HEK293 (cell line): Measurements from ENCODE around the gene ZNF608.

ENCODE experiments used
- BCL11B ChIP-seq: fragments of 450-650 bp; formaldehyde crosslinking; IDR thresholded peaks from 2 replicates; pipeline ENCODE4 v1.5.1; 2016; ENCODE audit warnings: low read depth, missing biosample characterization, missing genetic modification characterization
- FEZF1 ChIP-seq: fragments of 450-650 bp; formaldehyde crosslinking; IDR thresholded peaks from 2 replicates; pipeline ENCODE4 v1.5.1; 2016; ENCODE audit warnings: missing biosample characterization, missing genetic modification characterization
- PRDM10 ChIP-seq: fragments of 450-650 bp; formaldehyde crosslinking; IDR thresholded peaks from 2 replicates; pipeline ENCODE4 v1.5.1; 2016; ENCODE audit warnings: missing biosample characterization, missing genetic modification characterization
- PRDM4 ChIP-seq: fragments of 450-650 bp; formaldehyde crosslinking; IDR thresholded peaks from 2 replicates; pipeline ENCODE4 v1.5.1; 2017; ENCODE audit warnings: missing biosample characterization, missing genetic modification characterization
- REPIN1 ChIP-seq: fragments of 450-650 bp; formaldehyde crosslinking; IDR thresholded peaks from 2 replicates; pipeline ENCODE4 v1.5.1; 2017; ENCODE audit warnings: missing biosample characterization, missing genetic modification characterization, low read depth
- SP7 ChIP-seq: fragments of 450-650 bp; formaldehyde crosslinking; IDR thresholded peaks from 2 replicates; pipeline ENCODE4 v1.5.1; 2016; ENCODE audit warnings: missing biosample characterization, missing genetic modification characterization
- TRIM28 ChIP-seq: IDR thresholded peaks from 2 replicates; pipeline ENCODE4 v1.6.1; 2011; ENCODE audit warnings: low read length, control low read depth, borderline replicate concordance
- ZBTB1 ChIP-seq: fragments of 450-650 bp; formaldehyde crosslinking; IDR thresholded peaks from 2 replicates; pipeline ENCODE4 v1.5.1; 2016; ENCODE audit warnings: missing biosample characterization, missing genetic modification characterization
- ZBTB17 ChIP-seq: fragments of 450-650 bp; formaldehyde crosslinking; IDR thresholded peaks from 2 replicates; pipeline ENCODE4 v1.5.1; 2016; ENCODE audit warnings: missing biosample characterization, missing genetic modification characterization
- ZBTB21 ChIP-seq: fragments of 450-650 bp; formaldehyde crosslinking; IDR thresholded peaks from 2 replicates; pipeline ENCODE4 v1.5.1; 2017; ENCODE audit warnings: missing biosample characterization, missing genetic modification characterization
- ZFP3 ChIP-seq: fragments of 450-650 bp; formaldehyde crosslinking; IDR thresholded peaks from 2 replicates; pipeline ENCODE4 v1.5.1; 2016; ENCODE audit warnings: low read depth, missing biosample characterization, missing genetic modification characterization
- ZNF10 ChIP-seq: fragments of 450-650 bp; formaldehyde crosslinking; IDR thresholded peaks from 2 replicates; pipeline ENCODE4 v1.5.1; 2017; ENCODE audit warnings: missing biosample characterization, missing genetic modification characterization
- ZNF112 ChIP-seq: fragments of 450-650 bp; formaldehyde crosslinking; IDR thresholded peaks from 2 replicates; pipeline ENCODE4 v1.5.0; 2017; ENCODE audit warnings: missing biosample characterization, missing genetic modification characterization
- ZNF138 ChIP-seq: fragments of 450-650 bp; formaldehyde crosslinking; IDR thresholded peaks from 2 replicates; pipeline ENCODE4 v1.5.1; 2016; ENCODE audit warnings: missing biosample characterization, missing genetic modification characterization, borderline replicate concordance
- ZNF16 ChIP-seq: fragments of 450-650 bp; formaldehyde crosslinking; IDR thresholded peaks from 2 replicates; pipeline ENCODE4 v1.5.1; 2016; ENCODE audit warnings: low read depth, missing biosample characterization, missing genetic modification characterization
- ZNF24 ChIP-seq: fragments of 450-650 bp; formaldehyde crosslinking; IDR thresholded peaks from 2 replicates; pipeline ENCODE4 v1.5.1; 2016; ENCODE audit warnings: missing biosample characterization, missing genetic modification characterization
- ZNF26 ChIP-seq: fragments of 450-650 bp; formaldehyde crosslinking; IDR thresholded peaks from 2 replicates; pipeline ENCODE4 v1.5.1; 2016; ENCODE audit warnings: missing biosample characterization, missing genetic modification characterization
- ZNF324 ChIP-seq: fragments of 450-650 bp; formaldehyde crosslinking; IDR thresholded peaks from 2 replicates; pipeline ENCODE4 v1.5.1; 2016; ENCODE audit warnings: missing biosample characterization, missing genetic modification characterization
- ZNF335 ChIP-seq: fragments of 450-650 bp; formaldehyde crosslinking; conservative IDR thresholded peaks from 2 replicates; pipeline ENCODE4 v1.5.1; 2016; ENCODE audit warnings: missing biosample characterization, missing genetic modification characterization
- ZNF362 ChIP-seq: fragments of 450-650 bp; formaldehyde crosslinking; IDR thresholded peaks from 2 replicates; pipeline ENCODE4 v1.5.1; 2016; ENCODE audit warnings: missing biosample characterization, missing genetic modification characterization
- ZNF394 ChIP-seq: fragments of 450-650 bp; formaldehyde crosslinking; IDR thresholded peaks from 2 replicates; pipeline ENCODE4 v1.5.1; 2016; ENCODE audit warnings: missing biosample characterization, missing genetic modification characterization, mild to moderate bottlenecking, moderate library complexity, borderline replicate concordance
- ZNF404 ChIP-seq: fragments of 450-650 bp; formaldehyde crosslinking; IDR thresholded peaks from 2 replicates; pipeline ENCODE4 v1.5.1; 2017; ENCODE audit warnings: missing biosample characterization, missing genetic modification characterization
- ZNF529 ChIP-seq: fragments of 450-650 bp; formaldehyde crosslinking; IDR thresholded peaks from 2 replicates; pipeline ENCODE4 v1.5.1; 2017; ENCODE audit warnings: missing genetic modification characterization, missing biosample characterization; ENCODE audit not compliant: insufficient replicate concordance
- ZNF558 ChIP-seq: fragments of 450-650 bp; formaldehyde crosslinking; IDR thresholded peaks from 2 replicates; pipeline ENCODE4 v1.5.1; 2016; ENCODE audit warnings: missing biosample characterization, missing genetic modification characterization
- ZNF561 ChIP-seq: fragments of 450-650 bp; IDR thresholded peaks from 2 replicates; pipeline ENCODE4 v1.5.1; 2018; ENCODE audit warnings: missing biosample characterization, missing genetic modification characterization, borderline replicate concordance
- ZNF596 ChIP-seq: fragments of 450-650 bp; IDR thresholded peaks from 2 replicates; pipeline ENCODE4 v1.5.0; 2018; ENCODE audit warnings: missing biosample characterization, mild to moderate bottlenecking, missing genetic modification characterization, moderate library complexity
- ZNF600 ChIP-seq: fragments of 450-650 bp; formaldehyde crosslinking; IDR thresholded peaks from 2 replicates; pipeline ENCODE4 v1.5.1; 2016; ENCODE audit warnings: missing biosample characterization, missing genetic modification characterization
- ZNF610 ChIP-seq: fragments of 450-650 bp; formaldehyde crosslinking; IDR thresholded peaks from 2 replicates; pipeline ENCODE4 v1.5.1; 2016; ENCODE audit warnings: missing biosample characterization, missing genetic modification characterization, borderline replicate concordance
- ZNF768 ChIP-seq: fragments of 450-650 bp; formaldehyde crosslinking; IDR thresholded peaks from 2 replicates; pipeline ENCODE4 v1.5.1; 2018; ENCODE audit warnings: missing biosample characterization, mild to moderate bottlenecking, missing genetic modification characterization
- TF ChIP-seq, protein P1 (sequence below): fragments of 450-650 bp; formaldehyde crosslinking; optimal IDR thresholded peaks from 2 replicates; pipeline ENCODE3; 2016; ENCODE audit warnings: missing biosample characterization, mild to moderate bottlenecking, missing genetic modification characterization

The ZNF608 gene

DNA sequence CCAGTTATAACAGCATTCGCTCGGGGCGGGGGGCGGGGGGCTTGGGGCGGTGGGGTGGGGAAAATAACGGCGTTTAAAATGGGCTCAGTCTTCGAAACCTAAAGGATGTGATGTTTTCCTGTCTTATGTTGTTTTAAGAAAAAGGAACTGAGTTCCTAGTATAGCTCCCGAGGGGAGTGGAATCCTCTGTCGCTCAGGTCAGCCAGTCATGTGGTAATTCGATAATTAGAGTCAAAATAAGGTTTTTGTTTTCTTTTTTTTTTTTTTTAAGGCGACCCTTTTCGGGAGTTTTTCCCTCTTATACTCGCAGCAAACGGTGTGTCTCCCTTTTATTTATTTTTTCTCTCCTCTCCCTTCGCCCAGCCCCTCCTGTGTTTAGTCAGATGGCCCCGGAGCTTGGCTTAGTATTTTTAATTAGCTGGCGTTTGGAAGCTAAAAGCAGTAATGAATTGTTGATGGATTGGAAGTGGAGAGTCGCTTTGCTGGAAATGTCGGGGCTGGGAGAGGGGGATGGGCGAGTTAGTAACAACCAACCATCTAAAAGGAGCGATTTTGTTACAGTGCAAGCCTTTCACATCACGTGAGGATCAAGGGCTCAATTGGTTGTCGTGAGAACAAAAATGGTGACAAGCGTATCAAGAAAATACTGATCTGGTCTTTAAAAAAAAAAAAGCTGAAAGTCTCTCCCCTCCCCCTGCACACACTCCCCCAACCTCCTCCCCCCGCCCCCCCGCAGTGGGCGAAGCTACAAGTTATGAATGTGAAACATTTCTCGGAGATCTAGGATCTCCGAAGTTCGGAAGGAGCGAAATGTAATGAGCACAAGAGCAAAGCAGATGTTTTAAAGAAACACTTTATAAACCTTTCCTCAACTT, 714 bp upstream of the ZNF608 start (continued):
- TF ChIP-seq ZNF558 (tag by site-specific recombination) (peak; percentile 55; the same call in 1 of the 2 replicates), ZNF26 (no peak), ZFP3 (tag by site-specific recombination) (0 out of 2 replicates have a peak, but pooled peaks have one; percentile 32), ZNF112 (tag by site-specific recombination) (no peak), SP7 (tag by site-specific recombination) (peak; percentile 95), ZNF24 (tag by site-specific recombination) (peak; percentile 99), ZNF529 (no peak), ZBTB17 (tag by site-specific recombination) (peak; percentile 83), ZNF335 (tag by site-specific recombination) (peak; percentile 78), ZNF561 (tag by site-specific recombination) (peak; percentile 83), TRIM28 (no peak), ZBTB1 (peak; percentile 67; the same call in 1 of the 2 replicates), ZNF596 (0 out of 2 replicates have a peak, but pooled peaks have one; percentile 25), ZBTB21 (tag by site-specific recombination) (peak; percentile 55), PRDM10 (tag by site-specific recombination) (peak; percentile 74), ZNF362 (tag by site-specific recombination) (peak; percentile 86; the same call in 1 of the 2 replicates), ZNF610 (tag by site-specific recombination) (no peak), ZNF138 (tag by site-specific recombination) (no peak), REPIN1 (tag by site-specific recombination) (no peak), ZNF600 (tag by site-specific recombination) (peak; percentile 43; the same call in 1 of the 2 replicates), ZNF10 (tag by site-specific recombination) (0 out of 2 replicates have a peak, but pooled peaks have one; percentile 52), ZNF394 (tag by site-specific recombination) (peak; percentile 79), PRDM4 (tag by site-specific recombination) (peak; percentile 87), ZNF324 (tag by site-specific recombination) (peak; percentile 90), ZNF404 (no peak), ZNF16 (no peak), ZNF768 (tag by site-specific recombination) (no peak), BCL11B (tag by site-specific recombination) (peak; percentile 93), FEZF1 (tag by site-specific recombination) (peak; percentile 95)
- TF ChIP-seq, protein P1, sequence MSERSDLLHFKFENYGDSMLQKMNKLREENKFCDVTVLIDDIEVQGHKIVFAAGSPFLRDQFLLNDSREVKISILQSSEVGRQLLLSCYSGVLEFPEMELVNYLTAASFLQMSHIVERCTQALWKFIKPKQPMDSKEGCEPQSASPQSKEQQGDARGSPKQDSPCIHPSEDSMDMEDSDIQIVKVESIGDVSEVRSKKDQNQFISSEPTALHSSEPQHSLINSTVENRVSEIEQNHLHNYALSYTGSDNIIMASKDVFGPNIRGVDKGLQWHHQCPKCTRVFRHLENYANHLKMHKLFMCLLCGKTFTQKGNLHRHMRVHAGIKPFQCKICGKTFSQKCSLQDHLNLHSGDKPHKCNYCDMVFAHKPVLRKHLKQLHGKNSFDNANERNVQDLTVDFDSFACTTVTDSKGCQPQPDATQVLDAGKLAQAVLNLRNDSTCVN (tag by site-specific recombination), result peak; percentile 16
